ENCODE results near the gene CANT1. TPM values are rescaled to one million over a fixed set of nuclear protein-coding genes. Genes with fewer than 3 reads are reported as not detected.

Gene CANT1
- total RNA-seq, 1 experiment from 2014 or later: 33.0 TPM

DNA sequence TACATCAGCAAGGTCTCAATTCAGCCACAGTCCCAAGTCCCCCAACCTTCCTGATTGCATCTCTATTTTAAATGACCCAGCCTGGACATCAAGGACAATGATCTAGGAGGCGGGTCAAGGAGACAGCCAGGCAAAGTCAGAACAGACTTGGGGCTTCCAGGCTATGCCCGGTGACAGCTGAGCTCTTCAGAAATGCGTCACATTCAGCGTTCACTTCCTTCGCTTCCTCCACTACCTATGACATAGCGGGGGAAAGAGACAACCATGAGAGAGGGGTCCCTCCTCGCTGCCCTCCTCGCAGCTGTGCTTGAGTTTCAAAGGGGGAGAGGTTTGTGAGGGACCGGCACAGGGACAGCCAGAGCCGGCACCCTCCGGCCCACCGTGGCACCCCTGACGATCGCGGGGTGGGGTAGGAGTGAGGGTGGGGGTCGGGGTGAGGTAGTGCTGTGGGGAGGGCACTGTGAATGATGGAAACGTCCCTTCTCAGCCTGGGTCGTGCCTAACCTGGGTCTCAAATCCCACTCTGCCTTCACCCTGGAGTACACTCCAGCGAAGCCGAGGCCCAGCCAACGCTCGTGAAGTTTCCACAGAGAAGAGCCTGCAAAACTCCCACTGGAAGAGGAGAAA lies 17.5 kb downstream of the CANT1 start:
- whole genome bisulfite sequencing (ENCODE audit: extremely low coverage, insufficient read length, low lambda C conversion rate): no CpG with 5 or more reads among the region's 22 CpGs
- no peak overlapping the region for H2BK12ac ChIP-seq (ENCODE audit: insufficient read length, low read depth, low read length)
- no peak overlapping the region for H2BK120ac ChIP-seq (ENCODE audit: low read depth, low read length, poor library complexity, severe bottlenecking)
- H3K79me2 ChIP-seq (ENCODE audit: insufficient read depth, low read length): no peaks in the 10 kb centered on the region
- H3K23ac ChIP-seq (ENCODE audit: insufficient read length, low read depth, low read length): no peak overlapping the region
- H3K4me1 ChIP-seq (ENCODE audit: insufficient read depth, low read length): 0 out of 2 replicates have a peak, but pooled peaks cover under 1% of the 10 kb centered on the region
- no peaks in the 10 kb centered on the region for H3K79me1 ChIP-seq (ENCODE audit: insufficient read depth, low read depth, low read length, poor library complexity, severe bottlenecking)
- TF ChIP-seq CTCF (conservative IDR thresholded peaks at IDR 0.05): no peak
- Mint-ChIP-seq H3K4me1 (peaks cover under 1% of the 10 kb centered on the region in 2 experiments), H3K4me3 (no peak overlapping the region), H3K27me3 (ENCODE audit: low read depth) (peaks cover 24% of the 10 kb centered on the region), H3K27ac (no peak overlapping the region), H3K9me3 (no peaks in the 10 kb centered on the region), H3K36me3 (ENCODE audit: insufficient read depth in 1 of 3, low read depth in 3 of 3) (peaks cover 18 to 52% (median 32%) of the 10 kb centered on the region in 3 experiments)
- no peak overlapping the region for H4K5ac ChIP-seq (ENCODE audit: insufficient read length, low read depth, low read length)
- no peaks in the 10 kb centered on the region for H3K27me3 ChIP-seq (ENCODE audit: insufficient read depth, low read length)
- H4K20me1 ChIP-seq (ENCODE audit: control insufficient read depth, insufficient read depth, insufficient read length): no peaks in the 10 kb centered on the region
- H2BK20ac ChIP-seq (ENCODE audit: low read depth, low read length, poor library complexity, severe bottlenecking): no peak overlapping the region
- H2BK5ac ChIP-seq (ENCODE audit: insufficient read length, low read length): no peak overlapping the region
- no peak overlapping the region for H4K91ac ChIP-seq (ENCODE audit: insufficient read length, low read depth, low read length)
- no peak overlapping the region for H2AFZ ChIP-seq (ENCODE audit: low read length)
- no peak overlapping the region for H3K9ac ChIP-seq (ENCODE audit: extremely low read depth, insufficient read length, low read length)
- H3K14ac ChIP-seq (ENCODE audit: insufficient read depth, low read length): no peak overlapping the region
- no peak overlapping the region for H3K56ac ChIP-seq (ENCODE audit: insufficient read length, low read depth, low read length)
- H3K23me2 ChIP-seq (ENCODE audit: insufficient read length, low read depth, low read length, poor library complexity, severe bottlenecking): no peaks in the 10 kb centered on the region
- DNase-seq: no peak
- no peak overlapping the region for H2BK15ac ChIP-seq (ENCODE audit: low read depth, low read length)
- no peak overlapping the region for H3K27ac ChIP-seq (ENCODE audit: insufficient read length, low read depth, low read length)
- no peak overlapping the region for H3T11ph ChIP-seq (ENCODE audit: low read length)
- no peak overlapping the region for H2AK5ac ChIP-seq (ENCODE audit: insufficient read length, low read length)
- H4K8ac ChIP-seq (replicated peaks; ENCODE audit: insufficient read length, low read depth, low read length): no peak overlapping the region
- H3K4me2 ChIP-seq (ENCODE audit: insufficient read depth, insufficient read length, low read length): no peak overlapping the region
- H3K18ac ChIP-seq (ENCODE audit: insufficient read length, low read depth, low read length): no peak overlapping the region
- H3K4ac ChIP-seq (ENCODE audit: low read depth, low read length): no peak overlapping the region
- H3K9me3 ChIP-seq (ENCODE audit: control insufficient read depth, low read depth, low read length): no peaks in the 10 kb centered on the region
